CD14-positive monocyte (primary cell): ENCODE measurements around the gene RPS21. TPM values are rescaled to one million over a fixed set of nuclear protein-coding genes. Genes with fewer than 3 reads are reported as not detected.
A peak's percentile ranks its signal among the peaks of the same experiment; 100 is the strongest.

Experiments
- DNase-seq, 3 donors: peaks; one replicate each; pipeline ENCODE4 v3.0.0-alpha.2; 2011 to 2022
- H2AFZ ChIP-seq: 2 replicates; pipeline ENCODE4 v1.6.0; 2012; ENCODE audit warnings: mild to moderate bottlenecking, low read depth, low read length, inconsistent platforms; ENCODE audit not compliant: insufficient read depth, poor library complexity, severe bottlenecking
- H3K27ac ChIP-seq, 2 donors: 1 replicate in 1 of 2; 2 replicates in 1 of 2; pipeline ENCODE4 v1.5.1; 2012 to 2013; ENCODE audit warnings: low read length in 2 of 2, control low read depth in 1 of 2, inconsistent platforms in 1 of 2, low read depth in 1 of 2, mild to moderate bottlenecking in 1 of 2
- H3K27me3 ChIP-seq, 2 donors: one replicate each; pipeline versions ENCODE4 v1.6.0 to v1.6.1; 2011 to 2013; ENCODE audit warnings: low read length in 2 of 2; ENCODE audit not compliant: control insufficient read depth in 2 of 2, insufficient read depth in 2 of 2
- H3K36me3 ChIP-seq, 2 donors: replicated peaks in 1 of 2; 1 replicate in 1 of 2; 2 replicates in 1 of 2; pipeline versions ENCODE4 v1.5.1 to v1.6.1; 2012 to 2013; ENCODE audit warnings: low read length in 2 of 2, control low read depth in 1 of 2, inconsistent platforms in 1 of 2, mild to moderate bottlenecking in 1 of 2; ENCODE audit not compliant: insufficient read depth in 2 of 2, control insufficient read depth in 1 of 2
- H3K4me1 ChIP-seq, 2 donors: 1 replicate in 1 of 2; 2 replicates in 1 of 2; pipeline versions ENCODE4 v1.5.1 to v1.6.1; 2012 to 2013; ENCODE audit warnings: low read length in 2 of 2, control low read depth in 1 of 2, inconsistent platforms in 1 of 2, mild to moderate bottlenecking in 1 of 2, moderate library complexity in 1 of 2; ENCODE audit not compliant: insufficient read depth in 2 of 2, control insufficient read depth in 1 of 2
- H3K4me2 ChIP-seq: replicated peaks from 2 replicates; pipeline ENCODE3; 2012; ENCODE audit warnings: low read length, moderate library complexity, mild to moderate bottlenecking; ENCODE audit not compliant: poor library complexity, severe bottlenecking; ENCODE audit errors: extremely low read depth
- H3K4me3 ChIP-seq, 3 experiments: fragments of 200-600 bp in 1 of 3; sonication (generic) in 1 of 3; replicated peaks in 1 of 3; 1 replicate in 2 of 3; 2 replicates in 1 of 3; pipeline ENCODE4 v1.5.1; 2011 to 2013; ENCODE audit warnings: low read length in 3 of 3, mild to moderate bottlenecking in 3 of 3, control low read depth in 2 of 3, low read depth in 2 of 3, inconsistent platforms in 1 of 3, moderate library complexity in 1 of 3
- H3K79me2 ChIP-seq: 2 replicates; pipeline ENCODE4 v1.6.0; 2012; ENCODE audit warnings: mild to moderate bottlenecking, control low read depth, inconsistent platforms, low read length, moderate library complexity; ENCODE audit not compliant: insufficient read depth
- H3K9ac ChIP-seq: 2 replicates; pipeline ENCODE4 v1.6.0; 2017; ENCODE audit warnings: low read length, mild to moderate bottlenecking; ENCODE audit not compliant: insufficient read depth, poor library complexity, severe bottlenecking
- H3K9me3 ChIP-seq, 2 donors: replicated peaks in 1 of 2; 1 replicate in 1 of 2; 2 replicates in 1 of 2; pipeline versions ENCODE4 v1.5.1 to v1.6.1; 2012 to 2013; ENCODE audit warnings: low read length in 2 of 2, control low read depth in 1 of 2; ENCODE audit not compliant: control insufficient read depth in 1 of 2, insufficient read depth in 1 of 2
- H4K20me1 ChIP-seq: 2 replicates; pipeline ENCODE4 v1.6.0; 2012; ENCODE audit warnings: mild to moderate bottlenecking, low read length, control low read depth, moderate library complexity; ENCODE audit not compliant: insufficient read depth
- H3K27ac Mint-ChIP-seq, 7 donors: one replicate each; pipeline ENCODE4 v1.8.0; 2020; ENCODE audit warnings: mild to moderate bottlenecking in 7 of 7, mixed read lengths in 7 of 7, moderate library complexity in 6 of 7, inconsistent platforms in 2 of 7
- H3K27me3 Mint-ChIP-seq, 3 donors: one replicate each; pipeline ENCODE4 v1.8.0; 2021 to 2022; ENCODE audit warnings: low read depth in 3 of 3, mild to moderate bottlenecking in 3 of 3, mixed read lengths in 3 of 3, moderate library complexity in 3 of 3, inconsistent platforms in 1 of 3
- H3K36me3 Mint-ChIP-seq, 2 donors: one replicate each; pipeline ENCODE4 v1.8.0; 2020; ENCODE audit warnings: mixed read lengths in 2 of 2, inconsistent platforms in 1 of 2, mild to moderate bottlenecking in 1 of 2
- H3K4me1 Mint-ChIP-seq: one replicate; pipeline ENCODE4 v1.8.0; 2020; ENCODE audit warnings: mild to moderate bottlenecking, mixed read lengths
- H3K4me3 Mint-ChIP-seq, 2 donors: one replicate each; pipeline ENCODE4 v1.8.0; 2020; ENCODE audit warnings: mild to moderate bottlenecking in 2 of 2, mixed read lengths in 2 of 2, moderate library complexity in 1 of 2
- H3K9me3 Mint-ChIP-seq, 7 donors: one replicate each; pipeline ENCODE4 v1.8.0; 2020 to 2022; ENCODE audit warnings: mixed read lengths in 7 of 7, mild to moderate bottlenecking in 6 of 7, moderate library complexity in 6 of 7, inconsistent platforms in 2 of 7
- WGBS: methylation state at CpG from one replicate; pipeline ENCODE4 v1.1.5; 2013; ENCODE audit warnings: missing lambda C conversion rate; ENCODE audit not compliant: insufficient coverage; 5-methylcytosine and 5-hydroxymethylcytosine counted together
- intact Hi-C, 2 donors: fragments of 100-400 bp; cut with micrococcal nuclease; formaldehyde crosslinking; loops; one replicate each; pipeline versions ENCODE4 v1.15.0 to v1.15.1; 2023
- polyA plus RNA-seq, 3 donors: library from polyadenylated mRNA; depleted of rRNA in 1 of 3; unstranded in 2 of 3; stranded (reverse) in 1 of 3; fragments of 300-500 nt in 2 of 3; fragments of >200 nt in 1 of 3; fragmentation: Illumina TruSeq in 2 of 3; gene quantifications; 1 replicate in 2 of 3; 2 replicates in 1 of 3; pipeline ENCODE4 v1.2.3, GENCODE V29; 2012 to 2021
- TF ChIP-seq, protein P1 (sequence below): fragments of 200-600 bp; IDR thresholded peaks from one replicate; pipeline ENCODE4 v1.8.0; 2022; ENCODE audit warnings: antibody characterized with exemption, mild to moderate bottlenecking

RPS21 gene
- polyA plus RNA-seq, 3 donors = 799 to 6,263 (median 968) TPM

DNA sequence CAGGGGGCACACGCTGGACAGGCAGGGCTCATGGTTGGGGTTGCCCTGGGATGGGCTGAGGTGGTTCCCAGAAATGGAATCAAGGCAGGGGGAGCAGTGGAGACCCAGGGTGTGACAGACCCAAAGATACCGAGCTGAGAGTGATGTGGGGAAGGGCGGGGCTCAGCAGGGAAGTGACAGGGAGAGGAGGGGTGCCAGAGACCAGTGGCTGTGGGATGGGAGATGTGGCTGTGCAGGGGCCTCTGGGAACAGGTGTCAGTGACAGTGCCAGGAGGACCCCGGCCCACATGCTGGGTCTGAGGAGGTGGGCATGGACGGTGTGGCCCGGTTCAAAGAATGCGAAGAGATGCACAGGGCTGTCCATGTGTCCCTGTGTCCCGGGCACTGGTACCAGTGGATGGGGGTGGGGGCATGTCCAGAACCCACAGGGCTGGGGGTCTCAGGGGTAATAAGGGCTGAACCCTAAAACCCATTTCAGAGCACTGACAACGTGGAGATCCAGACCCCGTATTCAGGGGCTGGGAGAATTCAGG lies 19.1 kb downstream of the RPS21 start:
- TF ChIP-seq, protein P1, sequence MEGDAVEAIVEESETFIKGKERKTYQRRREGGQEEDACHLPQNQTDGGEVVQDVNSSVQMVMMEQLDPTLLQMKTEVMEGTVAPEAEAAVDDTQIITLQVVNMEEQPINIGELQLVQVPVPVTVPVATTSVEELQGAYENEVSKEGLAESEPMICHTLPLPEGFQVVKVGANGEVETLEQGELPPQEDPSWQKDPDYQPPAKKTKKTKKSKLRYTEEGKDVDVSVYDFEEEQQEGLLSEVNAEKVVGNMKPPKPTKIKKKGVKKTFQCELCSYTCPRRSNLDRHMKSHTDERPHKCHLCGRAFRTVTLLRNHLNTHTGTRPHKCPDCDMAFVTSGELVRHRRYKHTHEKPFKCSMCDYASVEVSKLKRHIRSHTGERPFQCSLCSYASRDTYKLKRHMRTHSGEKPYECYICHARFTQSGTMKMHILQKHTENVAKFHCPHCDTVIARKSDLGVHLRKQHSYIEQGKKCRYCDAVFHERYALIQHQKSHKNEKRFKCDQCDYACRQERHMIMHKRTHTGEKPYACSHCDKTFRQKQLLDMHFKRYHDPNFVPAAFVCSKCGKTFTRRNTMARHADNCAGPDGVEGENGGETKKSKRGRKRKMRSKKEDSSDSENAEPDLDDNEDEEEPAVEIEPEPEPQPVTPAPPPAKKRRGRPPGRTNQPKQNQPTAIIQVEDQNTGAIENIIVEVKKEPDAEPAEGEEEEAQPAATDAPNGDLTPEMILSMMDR = no peak

GRCh38 chr20:62406635-62407176 lies 19.8 kb downstream of the RPS21 start:
- H3K9me3 Mint-ChIP-seq = no peaks in the 10 kb centered on the region
- peaks cover 0 to 3% of the 10 kb centered on the region in 2 donors for H3K27me3 ChIP-seq
- peak overlapping the region; percentile 72 to 79 for H3K4me3 Mint-ChIP-seq
- TF ChIP-seq, protein P1 = no peak
- peak overlapping the region; percentile 78 for H3K9ac ChIP-seq
- peaks cover 30 to 41% of the 10 kb centered on the region in 2 donors for H3K4me1 ChIP-seq
- peak overlapping the region; percentile 46 for H2AFZ ChIP-seq
- peaks cover 23% of the 10 kb centered on the region for H3K79me2 ChIP-seq
- 2% methylated on average over 41 of the region's 42 CpGs for WGBS
- H3K4me2 ChIP-seq = peak overlapping the region; percentile 88
- H3K36me3 Mint-ChIP-seq = peaks cover 4 to 11% of the 10 kb centered on the region in 2 donors
- no peaks in the 10 kb centered on the region for H3K36me3 ChIP-seq
- H3K4me3 ChIP-seq = peak overlapping the region; percentile 52 to 79 (median 54)
- H3K4me1 Mint-ChIP-seq = peaks cover 34% of the 10 kb centered on the region
- peak overlapping the region in 4 of 7 donors; percentile 57 to 76 (median 68) for H3K27ac Mint-ChIP-seq
- peaks cover 12 to 17% (median 13%) of the 10 kb centered on the region in 3 donors for H3K27me3 Mint-ChIP-seq
- peaks cover 10% of the 10 kb centered on the region for H4K20me1 ChIP-seq
- H3K9me3 ChIP-seq = no peaks in the 10 kb centered on the region
- peak overlapping the region; percentile 1 to 70 for H3K27ac ChIP-seq
- no peak for DNase-seq
- intact Hi-C loops = loop anchor here (2.0 to 10.0 kb wide), 5 partner anchors 20 to 391 kb away; partner anchors contain the start of genes MRGBP (in 2 of the 2), OSBPL2 (in 1 of the 2) and RPS21 (in 1 of the 2)

More for the DNA sequence above, 19.1 kb downstream of the RPS21 start:
- Mint-ChIP-seq H3K27me3 (peaks cover 12 to 17% (median 14%) of the 10 kb centered on the region in 3 donors), H3K9me3 (no peaks in the 10 kb centered on the region), H3K4me1 (peaks cover 34% of the 10 kb centered on the region), H3K27ac (peak overlapping the region in 5 of 7 donors; percentile 26 to 84 (median 74)), H3K36me3 (peaks cover 4 to 17% of the 10 kb centered on the region in 2 donors), H3K4me3 (peak overlapping the region; percentile 72 to 79)
- no peak for DNase-seq
- H3K4me1 ChIP-seq = peaks cover 30 to 41% of the 10 kb centered on the region in 2 donors
- peak overlapping the region; percentile 88 for H3K4me2 ChIP-seq
- WGBS = 92% methylated on average over 6 of the region's 10 CpGs
- H3K27ac ChIP-seq = peak overlapping the region; percentile 1 to 70
- peaks cover 3 to 6% of the 10 kb centered on the region in 2 donors for H3K36me3 ChIP-seq
- peaks cover 23% of the 10 kb centered on the region for H3K79me2 ChIP-seq
- intact Hi-C loops = loop anchor here (2.0 to 10.0 kb wide), 5 partner anchors 19 to 391 kb away; partner anchors contain the start of genes MRGBP (in 2 of the 2), OSBPL2 (in 1 of the 2) and RPS21 (in 1 of the 2)
- H2AFZ ChIP-seq = no peak overlapping the region
- peak overlapping the region; percentile 52 to 79 (median 54) for H3K4me3 ChIP-seq
- H3K9me3 ChIP-seq = no peaks in the 10 kb centered on the region
- H3K9ac ChIP-seq = peak overlapping the region; percentile 78
- H4K20me1 ChIP-seq = peaks cover 10% of the 10 kb centered on the region
- H3K27me3 ChIP-seq = peaks cover 0 to 3% of the 10 kb centered on the region in 2 donors
